GM12878 (cell line): ENCODE measurements around the gene SLC26A11. TPM values are rescaled to one million over a fixed set of nuclear protein-coding genes. Genes with fewer than 3 reads are reported as not detected.

ENCODE experiments used
- ATAC-seq: fragments of 200-7000 bp; cut with Tn5 transposase; 3 replicates; pipeline ENCODE4 v1.9.1; 2020; ENCODE audit warnings: mild to moderate bottlenecking, moderate library complexity
- BruUV-seq: library from RNA; stranded (reverse); fragments of 400-500 nt; replicated peaks from 2 replicates; lab custom pipeline; 2021; lab: Mats Ljungman, UMichigan
- CTCF ChIA-PET: fragments of 300-600 bp; sonication (Branson Sonifier 250); formaldehyde crosslinking; extraction: SDS; loops from one replicate; lab custom pipeline; 2021; ENCODE audit warnings: inconsistent platforms; lab: Yijun Ruan, JAX
- POLR2A ChIA-PET: fragments of 350-600 bp; formaldehyde crosslinking; extraction: SDS; loops from one replicate; lab custom pipeline; 2021; ENCODE audit warnings: inconsistent platforms; lab: Charles Lee
- RAD21 ChIA-PET: fragments of 300-600 bp; sonication (Branson Sonifier 250); formaldehyde crosslinking; loops from one replicate; lab custom pipeline; 2023; ENCODE audit warnings: antibody characterized with exemption; ENCODE audit not compliant: unreplicated experiment; lab: Charles Lee
- SMC1A ChIA-PET: fragments of 300-600 bp; sonication (Branson Sonifier 250); formaldehyde crosslinking; loops from one replicate; lab custom pipeline; 2023; ENCODE audit not compliant: unreplicated experiment, uncharacterized antibody; lab: Charles Lee
- DNase-seq: peaks from one replicate; pipeline ENCODE4 v3.0.0-alpha.2; 2011; ENCODE audit warnings: low read depth, low spot score
- FAIRE-seq: peaks from 3 replicates; lab custom pipeline; 2011; peaks lifted over from hg19 to GRCh38; lab: Jason Lieb, UNC
- H2AFZ ChIP-seq: 2 replicates; pipeline ENCODE4 v1.6.0; 2011; ENCODE audit warnings: low read depth, low read length, control low read depth; ENCODE audit not compliant: control insufficient read depth
- H3K27ac ChIP-seq: 2 replicates; pipeline ENCODE4 v1.5.1; 2011; ENCODE audit warnings: control low read depth; ENCODE audit not compliant: control insufficient read depth, insufficient read depth
- H3K27me3 ChIP-seq, 2 experiments: replicated peaks in 1 of 2; 2 replicates each; pipeline versions ENCODE4 v1.6.0 to v1.6.1; 2011; ENCODE audit warnings: low read length in 1 of 2; ENCODE audit not compliant: control insufficient read depth in 2 of 2, insufficient read depth in 2 of 2
- H3K36me3 ChIP-seq, 2 experiments: 2 replicates each; pipeline ENCODE4 v1.5.1; 2011; ENCODE audit warnings: low read length in 1 of 2; ENCODE audit not compliant: control insufficient read depth in 2 of 2, insufficient read depth in 2 of 2
- H3K4me1 ChIP-seq: 2 replicates; pipeline ENCODE4 v1.6.1; 2011; ENCODE audit warnings: mild to moderate bottlenecking, low read length, moderate library complexity, mixed read lengths; ENCODE audit not compliant: control insufficient read depth, insufficient read depth
- H3K4me2 ChIP-seq: 2 replicates; pipeline ENCODE4 v1.6.0; 2011; ENCODE audit warnings: control low read depth; ENCODE audit not compliant: control insufficient read depth, insufficient read depth
- H3K4me3 ChIP-seq: fragments of 200-600 bp; sonication (generic); 2 replicates; pipeline ENCODE4 v1.5.1; 2016
- H3K79me2 ChIP-seq: 2 replicates; pipeline ENCODE4 v1.6.0; 2011; ENCODE audit warnings: low read length; ENCODE audit not compliant: control insufficient read depth, insufficient read depth
- H3K9ac ChIP-seq: 2 replicates; pipeline ENCODE4 v1.8.0; 2011; ENCODE audit warnings: low read length, control low read depth, mixed read lengths; ENCODE audit not compliant: control insufficient read depth, insufficient read depth
- H3K9me3 ChIP-seq: replicated peaks from 3 replicates; pipeline ENCODE4 v1.5.1; 2011; ENCODE audit warnings: mild to moderate bottlenecking, low read length; ENCODE audit not compliant: control insufficient read depth, insufficient read depth
- H4K20me1 ChIP-seq: 2 replicates; pipeline ENCODE4 v1.6.0; 2011; ENCODE audit not compliant: control insufficient read depth, insufficient read depth
- BHLHE40 ChIP-seq, 2 experiments: fragments of 450-650 bp in 1 of 2; IDR thresholded peaks; 2 replicates each; pipeline ENCODE4 v1.6.1; 2011 to 2017; ENCODE audit warnings: low read depth in 2 of 2, borderline replicate concordance in 1 of 2, improper control_type of control experiment in 1 of 2, low read length in 1 of 2, mild to moderate bottlenecking in 1 of 2
- CBX5 ChIP-seq: sonication (generic); IDR thresholded peaks from 2 replicates; pipeline ENCODE4 v1.6.1; 2016; ENCODE audit warnings: low read depth, moderate library complexity, mild to moderate bottlenecking, inconsistent platforms
- DPF2 ChIP-seq: fragments of 450-650 bp; IDR thresholded peaks from 2 replicates; pipeline ENCODE4 v1.6.1; 2017; ENCODE audit warnings: mild to moderate bottlenecking
- HDGF ChIP-seq: fragments of 450-650 bp; IDR thresholded peaks from 2 replicates; pipeline ENCODE4 v1.6.1; 2016; ENCODE audit warnings: antibody characterized with exemption
- POU2F2 ChIP-seq: IDR thresholded peaks from 3 replicates; pipeline ENCODE4 v1.6.1; 2011; ENCODE audit warnings: low read depth, mild to moderate bottlenecking, low read length, borderline replicate concordance
- RCOR1 ChIP-seq: conservative IDR thresholded peaks from 2 replicates; pipeline ENCODE4 v1.6.1; 2012; ENCODE audit warnings: low read depth, low read length, improper control_type of control experiment
- YBX1 ChIP-seq: fragments of 450-650 bp; IDR thresholded peaks from 2 replicates; pipeline ENCODE4 v1.6.1; 2016; ENCODE audit warnings: antibody characterized with exemption
- ZNF217 ChIP-seq: fragments of 450-650 bp; IDR thresholded peaks from 2 replicates; pipeline ENCODE4 v1.6.1; 2017; ENCODE audit warnings: antibody characterized with exemption, mild to moderate bottlenecking
- ZNF24 ChIP-seq: fragments of 450-650 bp; IDR thresholded peaks from 2 replicates; pipeline ENCODE4 v1.6.1; 2017; ENCODE audit warnings: antibody characterized with exemption, mild to moderate bottlenecking
- ZZZ3 ChIP-seq: IDR thresholded peaks from 2 replicates; pipeline ENCODE4 v1.6.1; 2011; ENCODE audit warnings: low read depth; ENCODE audit not compliant: control insufficient read depth, insufficient read length
- WGBS: methylation state at CpG from one replicate; pipeline ENCODE4 v1.1.6; 2016; ENCODE audit warnings: low lambda C conversion rate; ENCODE audit not compliant: insufficient replicate concordance, insufficient coverage; ENCODE audit errors: missing lambda C conversion rate; 5-methylcytosine and 5-hydroxymethylcytosine counted together
- in situ Hi-C: fragments of 300-500 bp; cut with MboI; formaldehyde crosslinking; loops from 9 replicates; pipeline ENCODE4 v1.14.3; 2018; ENCODE audit warnings: mixed read lengths
- intact Hi-C: fragments of 100-400 bp; cut with micrococcal nuclease; formaldehyde crosslinking; loops from one replicate; pipeline ENCODE4 v1.14.2; 2022; ENCODE audit not compliant: unreplicated experiment
- polyA plus RNA-seq, 11 experiments: library from polyadenylated mRNA; depleted of rRNA in 4 of 11; unstranded in 6 of 11; stranded (reverse) in 5 of 11; fragments of >200 nt; fragmentation: Nextera tagmentation in 4 of 11; fragmentation: Illumina TruSeq in 1 of 11; extraction: Ambion mirVana in 4 of 11; extraction: Trizol in 1 of 11; gene quantifications; 1 replicate in 1 of 11; 2 replicates in 10 of 11; pipeline versions ENCODE4 v1.2.1 to v1.2.3, GENCODE V29; 2011 to 2016; ENCODE audit warnings: inconsistent platforms in 2 of 11, missing spikeins in 2 of 11, low read depth in 1 of 11
- total RNA-seq, 4 experiments: library from RNA; depleted of rRNA in 3 of 4; stranded (reverse); fragments of >200 nt in 3 of 4; fragmentation: Illumina TruSeq in 1 of 4; extraction: Trizol in 1 of 4; gene quantifications; 2 replicates each; pipeline versions ENCODE4 v1.2.1 to v1.2.3, GENCODE V29; 2013 to 2021

The SLC26A11 gene
- total and polyA plus RNA-seq, 10 of the 15 experiments (the other 5 are each of a cell fraction or from before 2014, with no cell fraction given): 0.05 to 4.1 (median 1.2) TPM; not detected in 1

DNA sequence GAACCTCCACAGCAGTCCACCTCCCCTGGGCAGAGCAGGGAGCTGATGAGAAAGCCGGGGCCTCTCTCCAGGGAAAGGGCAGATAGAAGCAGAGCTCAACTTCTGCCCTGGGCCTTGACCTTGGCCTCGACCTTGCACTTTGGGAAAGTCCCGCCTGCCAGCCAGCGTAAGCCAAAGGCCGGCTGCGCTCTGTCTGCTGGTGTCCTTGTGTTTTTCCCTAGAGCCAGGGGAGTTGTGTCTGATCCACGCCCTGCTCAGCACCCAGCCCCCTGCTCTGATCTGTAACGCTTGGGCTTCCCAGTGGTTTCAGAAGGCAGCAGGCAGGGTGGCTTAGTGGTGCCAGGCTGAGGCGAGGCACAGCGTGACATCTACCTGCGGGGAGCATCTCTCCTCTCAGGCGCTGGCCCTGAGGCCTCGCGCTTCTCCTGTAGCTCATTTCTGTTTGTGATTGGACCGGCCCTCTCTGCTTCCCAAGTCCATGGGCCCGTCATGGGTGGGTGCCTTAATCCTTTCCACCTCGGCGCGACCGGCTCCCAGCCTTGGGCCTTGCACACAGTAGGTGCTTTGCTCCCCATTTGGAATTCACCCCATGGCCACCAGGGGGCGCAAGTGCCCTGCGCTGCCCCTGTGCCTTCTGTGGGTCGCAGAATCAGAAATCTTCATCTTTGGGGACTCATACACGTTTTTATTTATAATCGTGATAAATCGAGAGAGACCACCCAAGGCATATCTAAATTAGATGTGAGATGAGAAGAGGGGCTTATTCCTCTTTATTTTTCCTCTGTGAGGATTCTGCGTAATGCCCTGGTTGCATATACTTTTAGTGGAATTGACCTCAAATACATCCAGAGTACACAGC lies 24.3 kb upstream of the SLC26A11 start (continued):
- TF ChIP-seq DPF2: peak; percentile 100
- TF ChIP-seq CBX5: no peak
- TF ChIP-seq ZNF24: 0 out of 2 replicates have a peak, but pooled peaks have one; percentile 21
- peak; percentile 83 for TF ChIP-seq ZNF217
- no peak for TF ChIP-seq RCOR1
- TF ChIP-seq BHLHE40 (IDR thresholded peaks at IDR 0.05; ENCODE audit: borderline replicate concordance in 1 of 2, low read depth in 2 of 2, low read length in 1 of 2): 0 out of 4 replicates have a peak, but pooled peaks of 1 of the 2 experiments have one; percentile 19

DNA sequence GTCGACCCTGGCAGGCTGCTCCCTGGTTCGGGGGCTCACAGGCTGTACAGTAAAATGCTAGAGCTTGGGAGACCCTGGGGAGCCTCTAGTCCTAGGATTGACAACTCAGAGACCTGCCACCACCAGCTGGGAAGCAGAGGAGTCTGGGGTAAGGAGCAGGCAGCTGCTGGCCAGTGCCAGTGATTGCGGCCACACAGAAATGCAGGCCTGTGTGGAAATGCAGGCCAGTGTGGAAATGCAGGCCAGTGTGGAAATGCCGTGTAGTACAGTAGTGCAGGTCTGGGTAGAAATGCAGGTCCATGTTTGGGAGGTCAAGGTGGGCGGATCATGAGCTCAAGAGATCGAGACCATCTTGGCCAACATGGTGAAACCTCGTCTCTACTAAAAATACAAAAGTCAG lies 23.6 kb upstream of the SLC26A11 start:
- WGBS: 58% methylated on average over 7 of the region's 7 CpGs
- ATAC-seq: no peak
- DNase-seq: no peak
- Histone ChIP-seq H3K4me2 (no peak overlapping the region), H3K36me3 (no peaks in the 10 kb centered on the region), H3K9ac (no peak overlapping the region), H2AFZ (no peak overlapping the region), H3K27ac (no peak overlapping the region), H3K27me3 (no peaks in the 10 kb centered on the region), H3K4me3 (no peak overlapping the region)
- RAD21 ChIA-PET: interaction anchor here (1.0 to 1.8 kb wide), 5 partner anchors 15 to 99 kb away, joined by 3 to 4 read pairs (median 3); partner anchors contain the start of gene GAA
- intact Hi-C loops: loop anchor here (10.0 kb wide), 2 partner anchors 138 to 168 kb away; no protein-coding TSS in a partner anchor
- no peak for FAIRE-seq
- POLR2A ChIA-PET: no interaction called here
- SMC1A ChIA-PET: interaction anchor here (1.4 to 1.9 kb wide), 5 partner anchors 9 to 217 kb away, joined by 3 to 8 read pairs (median 6); partner anchors contain the start of gene SGSH
- CTCF ChIA-PET: interaction anchor here (0.8 to 3.1 kb wide), 16 partner anchors 9 to 447 kb away, joined by 3 to 16 read pairs (median 3); no protein-coding TSS in a partner anchor
- no peak for TF ChIP-seq HDGF
- TF ChIP-seq ZZZ3: no peak
- no peak for TF ChIP-seq YBX1
- no peak for TF ChIP-seq POU2F2
- TF ChIP-seq, all 136 proteins: peak for 0
- peaks cover 2% of the 10 kb centered on the region; the same call in 1 of the 3 replicates for H3K9me3 ChIP-seq
- in situ Hi-C loops: no loop called here
- no peaks in the 10 kb centered on the region for H3K4me1 ChIP-seq
- no peaks in the 10 kb centered on the region for H4K20me1 ChIP-seq
- no TSS peak for BruUV-seq
- H3K79me2 ChIP-seq: no peaks in the 10 kb centered on the region
